Colonic mucosa (tissue), 4 donors: ENCODE measurements around the gene SRL. TPM values are rescaled to one million over a fixed set of nuclear protein-coding genes. Genes with fewer than 3 reads are reported as not detected.
A peak's percentile ranks its signal among the peaks of the same experiment; 100 is the strongest.
"Not testable (repeated sequence)": the region's sequence is repeated elsewhere in the genome, so short reads cannot be mapped to it uniquely, and the experiment has no call there.

Experiments used
- DNase-seq: peaks from one replicate; pipeline ENCODE4 v3.0.0-alpha.2; 2020
- H3K27ac ChIP-seq: fragments of 200-600 bp; one replicate; pipeline ENCODE4 v1.8.0; 2021
- H3K27me3 ChIP-seq: fragments of 200-600 bp; one replicate; pipeline ENCODE4 v1.8.0; 2021
- H3K36me3 ChIP-seq: fragments of 200-600 bp; one replicate; pipeline ENCODE4 v1.8.0; 2021
- H3K4me1 ChIP-seq: fragments of 200-600 bp; one replicate; pipeline ENCODE4 v1.8.0; 2021; ENCODE audit warnings: mild to moderate bottlenecking
- H3K4me3 ChIP-seq: fragments of 200-600 bp; one replicate; pipeline ENCODE4 v1.8.0; 2021
- H3K9ac ChIP-seq, 2 donors: one replicate each; pipeline ENCODE4 v1.7.0; 2013; ENCODE audit warnings: control low read depth in 2 of 2, low read depth in 2 of 2, low read length in 2 of 2
- H3K9me3 ChIP-seq: fragments of 200-600 bp; one replicate; pipeline ENCODE4 v1.8.0; 2021
- CTCF ChIP-seq: fragments of 200-600 bp; IDR thresholded peaks from one replicate; pipeline ENCODE4 v1.8.0; 2022; ENCODE audit warnings: antibody characterized with exemption, mild to moderate bottlenecking
- intact Hi-C: fragments of 100-400 bp; cut with DNase I; formaldehyde crosslinking; loops from one replicate; pipeline ENCODE4 v1.14.1; 2022
- total RNA-seq, 2 donors: library from RNA; stranded (reverse); fragmentation: NEBNext Ultra II Directional in 1 of 2; extraction: Animal tissue kit (Norgen Biotek cat#: 25700) in 1 of 2; gene quantifications; one replicate each; pipeline ENCODE4 v1.2.1, GENCODE V29; 2021
- donor health status: healthy.
- donor health status: DM: no; HTN: no; CAD: no.
- donor health status: DM: no; HTN: no; CAD: no.

SRL gene
- total RNA-seq, 2 donors from 2014 or later: 0.49 to 0.82 TPM

GRCh38 chr16:4212211-4212933, 29.5 kb downstream of the SRL start:
- no peaks in the 10 kb centered on the region for H3K4me1 ChIP-seq
- H3K27ac ChIP-seq: peak overlapping the region; percentile 69
- no peaks in the 10 kb centered on the region for H3K9me3 ChIP-seq
- no peak for TF ChIP-seq CTCF
- no peak overlapping the region for H3K4me3 ChIP-seq
- no peak overlapping the region for H3K9ac ChIP-seq
- DNase-seq: no peak
- no peaks in the 10 kb centered on the region for H3K36me3 ChIP-seq
- intact Hi-C loops: no loop called here
- H3K27me3 ChIP-seq: no peaks in the 10 kb centered on the region

DNA sequence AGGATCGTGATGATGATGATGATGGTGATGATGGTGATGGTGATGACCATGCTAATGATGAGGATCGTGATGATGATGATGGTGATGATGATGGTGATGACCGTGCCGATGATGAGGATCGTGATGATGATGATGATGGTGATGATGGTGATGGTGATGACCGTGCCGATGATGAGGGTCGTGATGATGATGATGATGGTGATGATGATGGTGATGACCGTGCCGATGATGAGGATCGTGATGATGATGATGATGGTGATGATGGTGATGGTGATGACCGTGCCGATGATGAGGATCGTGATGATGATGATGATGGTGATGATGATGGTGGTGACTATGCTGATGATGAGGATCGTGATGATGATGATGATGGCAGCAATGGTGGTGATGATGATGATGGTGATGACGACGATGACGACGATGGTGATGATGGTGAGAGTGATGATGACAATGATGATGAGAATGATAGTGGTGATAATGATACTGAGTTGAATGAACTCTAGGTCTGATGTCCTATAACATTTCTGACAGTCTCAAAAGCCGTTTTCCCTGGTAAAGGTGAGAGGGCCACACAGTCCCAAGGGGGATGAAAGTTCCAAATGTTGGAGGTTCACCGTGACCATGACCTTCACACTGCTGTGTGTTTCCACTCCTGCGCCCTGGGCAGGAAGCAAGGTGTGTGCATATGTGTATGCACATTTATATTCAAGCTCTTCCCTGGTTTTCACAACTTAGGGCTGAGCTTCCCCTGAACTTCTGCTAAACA, 30.3 kb downstream of the SRL start:
- intact Hi-C loops, H3K36me3 ChIP-seq, H3K4me1 ChIP-seq, H3K9me3 ChIP-seq, H3K9ac ChIP-seq, H3K27ac ChIP-seq, H3K27me3 ChIP-seq, H3K4me3 ChIP-seq, DNase-seq: not testable (repeated sequence)

GRCh38 chr16:4209666-4210065, 32.2 kb downstream of the SRL start:
- no peaks in the 10 kb centered on the region for H3K36me3 ChIP-seq
- no peak for DNase-seq
- no peak overlapping the region for H3K27ac ChIP-seq
- TF ChIP-seq CTCF: no peak
- no peaks in the 10 kb centered on the region for H3K4me1 ChIP-seq
- no peaks in the 10 kb centered on the region for H3K27me3 ChIP-seq
- H3K9me3 ChIP-seq: no peaks in the 10 kb centered on the region
- no peak overlapping the region for H3K4me3 ChIP-seq
- intact Hi-C loops: no loop called here
- no peak overlapping the region for H3K9ac ChIP-seq

GRCh38 chr16:4208341-4208751, 33.5 kb downstream of the SRL start:
- Histone ChIP-seq H3K4me1 (no peaks in the 10 kb centered on the region), H3K27me3 (no peaks in the 10 kb centered on the region), H3K27ac (no peak overlapping the region), H3K36me3 (no peaks in the 10 kb centered on the region), H3K9ac (no peak overlapping the region), H3K4me3 (no peak overlapping the region), H3K9me3 (no peaks in the 10 kb centered on the region)
- TF ChIP-seq CTCF: no peak
- no peak for DNase-seq
- intact Hi-C loops: no loop called here

DNA sequence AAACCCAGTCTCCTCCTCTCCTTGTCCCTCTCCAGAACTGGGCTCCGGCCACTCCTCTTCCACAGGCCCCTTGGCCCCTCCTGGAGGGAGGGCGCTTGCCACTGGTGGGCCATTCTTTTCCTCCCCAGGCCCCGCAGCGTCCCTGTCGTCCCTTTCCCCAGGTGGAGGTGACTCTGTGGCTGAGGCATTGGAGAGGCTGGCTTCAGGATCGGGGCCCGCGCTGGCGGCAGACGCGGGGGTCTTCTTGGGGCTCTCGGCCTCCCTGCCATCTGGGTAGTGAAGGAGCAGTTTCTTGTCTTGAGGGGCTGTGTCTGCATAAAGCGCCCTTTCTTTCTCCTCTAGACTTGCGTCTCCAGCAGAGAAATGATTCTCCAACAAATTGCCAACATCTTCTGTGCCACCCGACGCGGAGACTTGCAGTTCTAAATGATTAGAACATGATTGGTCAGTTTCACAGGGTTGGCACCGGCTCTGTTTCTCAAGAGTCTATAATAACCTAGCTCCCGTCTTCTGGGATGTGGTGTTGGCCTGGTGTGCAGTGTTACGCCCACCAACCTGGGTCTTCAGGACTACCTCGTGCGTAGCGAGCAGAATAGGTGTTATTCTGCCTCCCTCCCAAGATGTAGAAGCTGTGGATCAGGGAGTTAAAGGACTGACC, 34.1 kb downstream of the SRL start:
- Histone ChIP-seq H3K4me1 (no peaks in the 10 kb centered on the region), H3K9me3 (no peaks in the 10 kb centered on the region), H3K9ac (no peak overlapping the region), H3K4me3 (no peak overlapping the region), H3K27me3 (no peaks in the 10 kb centered on the region), H3K27ac (no peak overlapping the region), H3K36me3 (no peaks in the 10 kb centered on the region)
- intact Hi-C loops: no loop called here
- no peak for TF ChIP-seq CTCF
- DNase-seq: no peak
